GM23338 (cell line): ENCODE results near the gene SLC9A3. TPM values are rescaled to one million over a fixed set of nuclear protein-coding genes. Genes with fewer than 3 reads are reported as not detected.

Source experiments
- ATAC-seq: fragments of 200-7000 bp; cut with Tn5 transposase; 3 replicates; pipeline ENCODE4 v1.9.1; 2020
- DNase-seq: peaks from one replicate; pipeline ENCODE4 v3.0.0-alpha.2; 2015; ENCODE audit warnings: low spot score
- H2AFZ ChIP-seq: fragments of 200-600 bp; sonication (generic); 2 replicates; pipeline ENCODE4 v1.8.0; 2016; ENCODE audit warnings: antibody characterized with exemption, mild to moderate bottlenecking, moderate library complexity
- H3F3A ChIP-seq: fragments of 200-600 bp; sonication (generic); replicated peaks from 2 replicates; pipeline ENCODE4 v1.8.0; 2017; ENCODE audit warnings: antibody characterized with exemption, mixed run types, low read depth
- H3K27ac ChIP-seq: fragments of 200-600 bp; sonication (generic); 2 replicates; pipeline ENCODE4 v1.6.1; 2016; ENCODE audit warnings: low read depth
- H3K27me3 ChIP-seq: fragments of 200-600 bp; sonication (generic); 2 replicates; pipeline ENCODE4 v1.8.0; 2016; ENCODE audit warnings: mild to moderate bottlenecking, mixed run types, moderate library complexity; ENCODE audit not compliant: insufficient read depth
- H3K36me3 ChIP-seq: fragments of 200-600 bp; sonication (generic); 2 replicates; pipeline ENCODE4 v1.8.0; 2016; ENCODE audit warnings: mild to moderate bottlenecking; ENCODE audit not compliant: insufficient read depth
- H3K4me1 ChIP-seq: fragments of 200-600 bp; sonication (generic); 2 replicates; pipeline ENCODE4 v1.8.0; 2016; ENCODE audit warnings: mild to moderate bottlenecking, moderate library complexity; ENCODE audit not compliant: insufficient read depth
- H3K4me2 ChIP-seq: fragments of 200-600 bp; sonication (generic); 2 replicates; pipeline ENCODE4 v1.7.1; 2017; ENCODE audit warnings: mixed run types
- H3K4me3 ChIP-seq: fragments of 200-600 bp; sonication (generic); 2 replicates; pipeline ENCODE4 v1.6.1; 2016; ENCODE audit warnings: mixed run types
- H3K79me2 ChIP-seq: fragments of 200-600 bp; sonication (generic); replicated peaks from 2 replicates; pipeline ENCODE4 v1.8.0; 2017; ENCODE audit warnings: mild to moderate bottlenecking; ENCODE audit not compliant: insufficient read depth
- H3K9me2 ChIP-seq: fragments of 200-600 bp; sonication (generic); 2 replicates; pipeline ENCODE4 v1.8.0; 2017; ENCODE audit not compliant: insufficient read depth
- H4K20me1 ChIP-seq: fragments of 200-600 bp; sonication (generic); replicated peaks from 2 replicates; pipeline ENCODE4 v1.8.0; 2017; ENCODE audit warnings: mild to moderate bottlenecking; ENCODE audit not compliant: insufficient read depth
- H3K27ac Mint-ChIP-seq: 2 replicates; pipeline ENCODE4 v1.8.0; 2020; ENCODE audit warnings: inconsistent platforms, mild to moderate bottlenecking, moderate library complexity, mixed read lengths
- H3K27me3 Mint-ChIP-seq: 3 replicates; pipeline ENCODE4 v1.8.0; 2022; ENCODE audit warnings: low read depth, mild to moderate bottlenecking, moderate library complexity, mixed read lengths, inconsistent platforms; ENCODE audit not compliant: insufficient read depth, poor library complexity
- H3K36me3 Mint-ChIP-seq: 3 replicates; pipeline ENCODE4 v1.8.0; 2021; ENCODE audit warnings: low read depth, mild to moderate bottlenecking, inconsistent platforms, moderate library complexity, mixed read lengths
- H3K4me1 Mint-ChIP-seq: 3 replicates; pipeline ENCODE4 v1.8.0; 2020; ENCODE audit warnings: mild to moderate bottlenecking, inconsistent platforms, mixed read lengths
- H3K4me3 Mint-ChIP-seq: 3 replicates; pipeline ENCODE4 v1.8.0; 2021; ENCODE audit warnings: moderate library complexity, mild to moderate bottlenecking, inconsistent platforms, mixed read lengths
- H3K9me3 Mint-ChIP-seq: 3 replicates; pipeline ENCODE4 v1.8.0; 2020; ENCODE audit warnings: moderate library complexity, mild to moderate bottlenecking, inconsistent platforms, mixed read lengths
- CREB1 ChIP-seq: fragments of 250-450 bp; sonication (Bioruptor Pico); IDR thresholded peaks from 2 replicates; pipeline ENCODE4 v1.5.0; 2020; ENCODE audit warnings: low read depth, mild to moderate bottlenecking, moderate library complexity
- EZH2 ChIP-seq: fragments of 200-600 bp; sonication (generic); IDR thresholded peaks from one replicate; pipeline ENCODE4 v1.8.0; 2017; ENCODE audit warnings: antibody characterized with exemption, mild to moderate bottlenecking, low read depth; ENCODE audit not compliant: unreplicated experiment
- JUNB ChIP-seq: IDR thresholded peaks from one replicate; pipeline ENCODE4 v1.6.1; 2016; ENCODE audit warnings: antibody characterized with exemption; ENCODE audit not compliant: unreplicated experiment
- NANOG ChIP-seq: IDR thresholded peaks from 2 replicates; pipeline ENCODE4 v1.6.1; 2016; ENCODE audit warnings: antibody characterized with exemption, borderline replicate concordance
- POLR2AphosphoS5 ChIP-seq: IDR thresholded peaks from 2 replicates; pipeline ENCODE4 v1.6.1; 2016; ENCODE audit warnings: antibody characterized with exemption, low read depth
- STAT1 ChIP-seq: IDR thresholded peaks from one replicate; pipeline ENCODE4 v1.6.1; 2016; ENCODE audit warnings: antibody characterized with exemption; ENCODE audit not compliant: unreplicated experiment
- ZNF114 ChIP-seq: fragments of 250-450 bp; sonication (Bioruptor Pico); IDR thresholded peaks from 2 replicates; pipeline ENCODE4 v1.5.0; 2020; ENCODE audit warnings: mild to moderate bottlenecking, moderate library complexity
- polyA plus RNA-seq: library from polyadenylated mRNA; unstranded; fragments of >200 nt; fragmentation: Nextera tagmentation; extraction: Ambion mirVana; gene quantifications from 2 replicates; pipeline ENCODE4 v1.2.1, GENCODE V29; 2016
- total RNA-seq: library from RNA; depleted of rRNA; stranded (reverse); fragments of >200 nt; shearing (Covaris generic); gene quantifications from 2 replicates; pipeline ENCODE4 v1.2.3, GENCODE V29; 2014
- TF ChIP-seq, protein P1 (sequence below), 2 experiments: fragments of 200-600 bp in 1 of 2; sonication (generic) in 1 of 2; conservative IDR thresholded peaks; 2 replicates each; pipeline versions ENCODE4 v1.5.1 to v1.6.1; 2016 to 2017; ENCODE audit warnings: antibody characterized with exemption in 2 of 2, low read depth in 2 of 2, mild to moderate bottlenecking in 2 of 2, moderate library complexity in 1 of 2
- TF ChIP-seq, protein P2 (sequence below): fragments of 250-450 bp; sonication (Bioruptor Pico); IDR thresholded peaks from 2 replicates; pipeline ENCODE4 v1.5.0; 2020; ENCODE audit warnings: mild to moderate bottlenecking, moderate library complexity

The SLC9A3 gene
- total and polyA plus RNA-seq, 2 experiments from 2014 or later: 0.39 to 3.1 TPM

DNA sequence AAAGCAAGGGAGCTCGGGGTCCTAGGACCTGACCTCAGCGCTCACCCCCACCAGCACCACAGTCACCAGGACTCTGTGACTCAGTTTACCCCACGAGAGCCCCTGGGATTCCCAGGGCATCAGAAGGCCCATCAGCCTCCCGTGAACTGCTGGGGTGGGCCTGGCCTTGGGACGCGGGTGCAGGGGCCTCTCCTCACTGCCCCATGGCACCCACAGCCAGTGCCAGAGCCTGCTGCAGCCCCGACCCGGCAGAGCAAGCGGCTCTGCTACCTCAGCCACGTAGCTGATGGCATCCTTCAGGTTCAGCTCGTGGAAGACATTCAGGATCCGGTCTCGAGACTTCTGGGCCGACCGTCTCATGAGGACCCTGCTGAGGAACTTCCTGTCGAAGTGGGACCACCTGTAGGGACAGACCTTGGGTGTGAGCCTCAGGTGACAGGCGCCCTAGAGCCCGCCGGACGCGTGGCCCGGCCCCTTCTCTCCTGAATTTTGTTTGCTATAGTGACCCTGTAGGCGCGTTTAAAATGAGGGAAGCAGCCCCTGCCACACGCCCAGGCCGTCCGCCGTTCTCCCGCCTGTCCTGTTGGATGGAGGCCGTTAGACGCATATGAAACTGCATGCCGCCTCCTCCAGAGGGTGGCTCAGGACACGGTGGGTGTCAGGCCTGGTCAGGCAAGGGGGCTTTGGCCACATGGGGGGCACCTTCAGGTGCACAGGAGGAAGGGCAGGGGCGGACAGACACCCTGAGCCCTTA is 44.5 kb downstream of the SLC9A3 start:
- no peak overlapping the region for H3K4me2 ChIP-seq
- ATAC-seq: no peak

More for the DNA sequence above, 44.5 kb downstream of the SLC9A3 start:
- Mint-ChIP-seq H3K4me3 (no peak overlapping the region), H3K9me3 (no peaks in the 10 kb centered on the region), H3K4me1 (peaks cover 3% of the 10 kb centered on the region; the same call in 1 of the 3 replicates), H3K36me3 (no peaks in the 10 kb centered on the region), H3K27ac (no peak overlapping the region), H3K27me3 (peaks cover 31% of the 10 kb centered on the region)
- no peak for DNase-seq
- no peaks in the 10 kb centered on the region for H3K79me2 ChIP-seq
- no peaks in the 10 kb centered on the region for H3K4me1 ChIP-seq
- H3K27ac ChIP-seq: no peak overlapping the region
- no peaks in the 10 kb centered on the region for H3F3A ChIP-seq
- H4K20me1 ChIP-seq: no peaks in the 10 kb centered on the region
- H2AFZ ChIP-seq: no peak overlapping the region
- H3K36me3 ChIP-seq: no peaks in the 10 kb centered on the region
- peaks cover 21% of the 10 kb centered on the region for H3K27me3 ChIP-seq
- no peaks in the 10 kb centered on the region for H3K9me2 ChIP-seq
- H3K4me3 ChIP-seq: no peak overlapping the region
- TF ChIP-seq POLR2AphosphoS5 (no peak), STAT1 (no peak), NANOG (no peak), CREB1 (CRISPR knock-in tag) (no peak), ZNF114 (CRISPR knock-in tag) (no peak), EZH2 (no peak), JUNB (no peak)
- TF ChIP-seq, protein P1, sequence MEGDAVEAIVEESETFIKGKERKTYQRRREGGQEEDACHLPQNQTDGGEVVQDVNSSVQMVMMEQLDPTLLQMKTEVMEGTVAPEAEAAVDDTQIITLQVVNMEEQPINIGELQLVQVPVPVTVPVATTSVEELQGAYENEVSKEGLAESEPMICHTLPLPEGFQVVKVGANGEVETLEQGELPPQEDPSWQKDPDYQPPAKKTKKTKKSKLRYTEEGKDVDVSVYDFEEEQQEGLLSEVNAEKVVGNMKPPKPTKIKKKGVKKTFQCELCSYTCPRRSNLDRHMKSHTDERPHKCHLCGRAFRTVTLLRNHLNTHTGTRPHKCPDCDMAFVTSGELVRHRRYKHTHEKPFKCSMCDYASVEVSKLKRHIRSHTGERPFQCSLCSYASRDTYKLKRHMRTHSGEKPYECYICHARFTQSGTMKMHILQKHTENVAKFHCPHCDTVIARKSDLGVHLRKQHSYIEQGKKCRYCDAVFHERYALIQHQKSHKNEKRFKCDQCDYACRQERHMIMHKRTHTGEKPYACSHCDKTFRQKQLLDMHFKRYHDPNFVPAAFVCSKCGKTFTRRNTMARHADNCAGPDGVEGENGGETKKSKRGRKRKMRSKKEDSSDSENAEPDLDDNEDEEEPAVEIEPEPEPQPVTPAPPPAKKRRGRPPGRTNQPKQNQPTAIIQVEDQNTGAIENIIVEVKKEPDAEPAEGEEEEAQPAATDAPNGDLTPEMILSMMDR (conservative IDR thresholded peaks at IDR 0.05; ENCODE audit: low read depth in 2 of 2): no peak
- TF ChIP-seq, protein P2, sequence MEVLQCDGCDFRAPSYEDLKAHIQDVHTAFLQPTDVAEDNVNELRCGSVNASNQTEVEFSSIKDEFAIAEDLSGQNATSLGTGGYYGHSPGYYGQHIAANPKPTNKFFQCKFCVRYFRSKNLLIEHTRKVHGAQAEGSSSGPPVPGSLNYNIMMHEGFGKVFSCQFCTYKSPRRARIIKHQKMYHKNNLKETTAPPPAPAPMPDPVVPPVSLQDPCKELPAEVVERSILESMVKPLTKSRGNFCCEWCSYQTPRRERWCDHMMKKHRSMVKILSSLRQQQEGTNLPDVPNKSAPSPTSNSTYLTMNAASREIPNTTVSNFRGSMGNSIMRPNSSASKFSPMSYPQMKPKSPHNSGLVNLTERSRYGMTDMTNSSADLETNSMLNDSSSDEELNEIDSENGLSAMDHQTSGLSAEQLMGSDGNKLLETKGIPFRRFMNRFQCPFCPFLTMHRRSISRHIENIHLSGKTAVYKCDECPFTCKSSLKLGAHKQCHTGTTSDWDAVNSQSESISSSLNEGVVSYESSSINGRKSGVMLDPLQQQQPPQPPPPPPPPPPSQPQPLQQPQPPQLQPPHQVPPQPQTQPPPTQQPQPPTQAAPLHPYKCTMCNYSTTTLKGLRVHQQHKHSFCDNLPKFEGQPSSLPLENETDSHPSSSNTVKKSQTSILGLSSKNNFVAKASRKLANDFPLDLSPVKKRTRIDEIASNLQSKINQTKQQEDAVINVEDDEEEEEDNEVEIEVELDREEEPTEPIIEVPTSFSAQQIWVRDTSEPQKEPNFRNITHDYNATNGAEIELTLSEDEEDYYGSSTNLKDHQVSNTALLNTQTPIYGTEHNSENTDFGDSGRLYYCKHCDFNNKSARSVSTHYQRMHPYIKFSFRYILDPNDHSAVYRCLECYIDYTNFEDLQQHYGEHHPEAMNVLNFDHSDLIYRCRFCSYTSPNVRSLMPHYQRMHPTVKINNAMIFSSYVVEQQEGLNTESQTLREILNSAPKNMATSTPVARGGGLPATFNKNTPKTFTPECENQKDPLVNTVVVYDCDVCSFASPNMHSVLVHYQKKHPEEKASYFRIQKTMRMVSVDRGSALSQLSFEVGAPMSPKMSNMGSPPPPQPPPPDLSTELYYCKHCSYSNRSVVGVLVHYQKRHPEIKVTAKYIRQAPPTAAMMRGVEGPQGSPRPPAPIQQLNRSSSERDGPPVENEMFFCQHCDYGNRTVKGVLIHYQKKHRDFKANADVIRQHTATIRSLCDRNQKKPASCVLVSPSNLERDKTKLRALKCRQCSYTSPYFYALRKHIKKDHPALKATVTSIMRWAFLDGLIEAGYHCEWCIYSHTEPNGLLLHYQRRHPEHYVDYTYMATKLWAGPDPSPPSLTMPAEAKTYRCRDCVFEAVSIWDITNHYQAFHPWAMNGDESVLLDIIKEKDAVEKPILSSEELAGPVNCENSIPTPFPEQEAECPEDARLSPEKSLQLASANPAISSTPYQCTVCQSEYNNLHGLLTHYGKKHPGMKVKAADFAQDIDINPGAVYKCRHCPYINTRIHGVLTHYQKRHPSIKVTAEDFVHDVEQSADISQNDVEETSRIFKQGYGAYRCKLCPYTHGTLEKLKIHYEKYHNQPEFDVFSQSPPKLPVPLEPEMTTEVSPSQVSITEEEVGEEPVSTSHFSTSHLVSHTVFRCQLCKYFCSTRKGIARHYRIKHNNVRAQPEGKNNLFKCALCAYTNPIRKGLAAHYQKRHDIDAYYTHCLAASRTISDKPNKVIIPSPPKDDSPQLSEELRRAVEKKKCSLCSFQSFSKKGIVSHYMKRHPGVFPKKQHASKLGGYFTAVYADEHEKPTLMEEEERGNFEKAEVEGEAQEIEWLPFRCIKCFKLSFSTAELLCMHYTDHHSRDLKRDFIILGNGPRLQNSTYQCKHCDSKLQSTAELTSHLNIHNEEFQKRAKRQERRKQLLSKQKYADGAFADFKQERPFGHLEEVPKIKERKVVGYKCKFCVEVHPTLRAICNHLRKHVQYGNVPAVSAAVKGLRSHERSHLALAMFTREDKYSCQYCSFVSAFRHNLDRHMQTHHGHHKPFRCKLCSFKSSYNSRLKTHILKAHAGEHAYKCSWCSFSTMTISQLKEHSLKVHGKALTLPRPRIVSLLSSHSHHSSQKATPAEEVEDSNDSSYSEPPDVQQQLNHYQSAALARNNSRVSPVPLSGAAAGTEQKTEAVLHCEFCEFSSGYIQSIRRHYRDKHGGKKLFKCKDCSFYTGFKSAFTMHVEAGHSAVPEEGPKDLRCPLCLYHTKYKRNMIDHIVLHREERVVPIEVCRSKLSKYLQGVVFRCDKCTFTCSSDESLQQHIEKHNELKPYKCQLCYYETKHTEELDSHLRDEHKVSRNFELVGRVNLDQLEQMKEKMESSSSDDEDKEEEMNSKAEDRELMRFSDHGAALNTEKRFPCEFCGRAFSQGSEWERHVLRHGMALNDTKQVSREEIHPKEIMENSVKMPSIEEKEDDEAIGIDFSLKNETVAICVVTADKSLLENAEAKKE (CRISPR knock-in tag): no peak
